ENCODE data around the gene BHMT2.

DNA sequence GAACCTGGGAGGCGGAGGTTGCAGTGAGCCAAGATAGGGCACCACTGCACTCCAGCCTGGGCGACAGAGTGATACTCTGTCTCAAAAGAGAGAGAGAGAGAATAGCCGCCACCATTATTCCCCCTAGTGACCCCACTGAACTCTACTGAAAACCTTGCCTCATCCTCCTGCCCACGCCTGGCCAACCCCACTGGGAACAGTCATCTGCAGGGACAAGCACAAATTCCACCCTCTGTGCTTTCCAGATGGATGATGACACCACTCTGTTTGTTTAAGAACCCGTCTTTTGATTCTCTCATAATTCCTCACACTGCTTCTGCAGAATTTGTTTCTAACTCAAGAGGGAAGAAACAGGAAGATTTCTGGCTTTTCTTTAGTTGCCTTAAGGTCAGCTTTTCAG lies 12.2 kb downstream of the BHMT2 start:
- TF ChIP-seq, protein P1, sequence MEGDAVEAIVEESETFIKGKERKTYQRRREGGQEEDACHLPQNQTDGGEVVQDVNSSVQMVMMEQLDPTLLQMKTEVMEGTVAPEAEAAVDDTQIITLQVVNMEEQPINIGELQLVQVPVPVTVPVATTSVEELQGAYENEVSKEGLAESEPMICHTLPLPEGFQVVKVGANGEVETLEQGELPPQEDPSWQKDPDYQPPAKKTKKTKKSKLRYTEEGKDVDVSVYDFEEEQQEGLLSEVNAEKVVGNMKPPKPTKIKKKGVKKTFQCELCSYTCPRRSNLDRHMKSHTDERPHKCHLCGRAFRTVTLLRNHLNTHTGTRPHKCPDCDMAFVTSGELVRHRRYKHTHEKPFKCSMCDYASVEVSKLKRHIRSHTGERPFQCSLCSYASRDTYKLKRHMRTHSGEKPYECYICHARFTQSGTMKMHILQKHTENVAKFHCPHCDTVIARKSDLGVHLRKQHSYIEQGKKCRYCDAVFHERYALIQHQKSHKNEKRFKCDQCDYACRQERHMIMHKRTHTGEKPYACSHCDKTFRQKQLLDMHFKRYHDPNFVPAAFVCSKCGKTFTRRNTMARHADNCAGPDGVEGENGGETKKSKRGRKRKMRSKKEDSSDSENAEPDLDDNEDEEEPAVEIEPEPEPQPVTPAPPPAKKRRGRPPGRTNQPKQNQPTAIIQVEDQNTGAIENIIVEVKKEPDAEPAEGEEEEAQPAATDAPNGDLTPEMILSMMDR (IDR thresholded peaks at IDR 0.05 in 2 of 3, conservative IDR thresholded peaks at IDR 0.05 in 1 of 3; ENCODE audit: control insufficient read depth in 2 of 3, extremely low read depth in 1 of 3, insufficient read depth in 1 of 3, low read depth in 3 of 3, low read length in 3 of 3) = no peak
- TF ChIP-seq HDAC6 (IDR thresholded peaks at IDR 0.05; ENCODE audit: unreplicated experiment) (no peak), POLR2AphosphoS5 (IDR thresholded peaks at IDR 0.05; ENCODE audit: low read length) (no peak), POLR2A (IDR thresholded peaks at IDR 0.05; ENCODE audit: low read depth, low read length) (no peak), PAX5 (IDR thresholded peaks at IDR 0.05; ENCODE audit: borderline replicate concordance, low read depth, low read length) (no peak), FOXK2 (IDR thresholded peaks at IDR 0.05) (no peak), MXI1 (IDR thresholded peaks at IDR 0.05; ENCODE audit: low read depth, low read length) (no peak), EP300 (IDR thresholded peaks at IDR 0.05; ENCODE audit: borderline replicate concordance in 1 of 2, control insufficient read depth in 1 of 2, low read depth in 2 of 2, low read length in 2 of 2) (no peak)

All from GM12878 (cell line).